ENCODE results near the gene RRAS2. TPM values are rescaled to one million over a fixed set of nuclear protein-coding genes. Genes with fewer than 3 reads are reported as not detected.

Gene RRAS2
- total RNA-seq, 1 donor from 2014 or later, result 47.1 TPM

DNA sequence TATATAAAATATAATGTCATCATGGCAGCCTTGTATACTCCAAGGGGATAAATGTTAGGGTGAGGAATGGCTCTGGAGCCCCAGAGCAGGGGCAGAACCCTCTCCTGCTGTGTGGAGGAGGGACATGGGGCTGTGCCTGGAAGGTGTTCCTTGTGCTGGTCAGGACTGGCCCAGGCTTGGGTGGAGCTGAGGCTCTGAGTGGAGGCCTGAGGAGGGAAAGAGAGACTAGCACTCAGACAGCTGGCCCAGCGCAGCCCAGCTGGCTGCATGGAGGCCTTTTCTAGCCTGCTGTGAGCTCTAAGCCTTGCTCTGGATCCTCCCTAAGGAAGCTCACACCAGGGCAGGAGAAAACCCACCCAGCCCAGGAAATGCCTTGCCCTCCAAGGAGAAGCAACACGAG lies 113.5 kb downstream of the RRAS2 start:
- no peak overlapping the region for H3K27ac ChIP-seq
- TF ChIP-seq, protein P1, sequence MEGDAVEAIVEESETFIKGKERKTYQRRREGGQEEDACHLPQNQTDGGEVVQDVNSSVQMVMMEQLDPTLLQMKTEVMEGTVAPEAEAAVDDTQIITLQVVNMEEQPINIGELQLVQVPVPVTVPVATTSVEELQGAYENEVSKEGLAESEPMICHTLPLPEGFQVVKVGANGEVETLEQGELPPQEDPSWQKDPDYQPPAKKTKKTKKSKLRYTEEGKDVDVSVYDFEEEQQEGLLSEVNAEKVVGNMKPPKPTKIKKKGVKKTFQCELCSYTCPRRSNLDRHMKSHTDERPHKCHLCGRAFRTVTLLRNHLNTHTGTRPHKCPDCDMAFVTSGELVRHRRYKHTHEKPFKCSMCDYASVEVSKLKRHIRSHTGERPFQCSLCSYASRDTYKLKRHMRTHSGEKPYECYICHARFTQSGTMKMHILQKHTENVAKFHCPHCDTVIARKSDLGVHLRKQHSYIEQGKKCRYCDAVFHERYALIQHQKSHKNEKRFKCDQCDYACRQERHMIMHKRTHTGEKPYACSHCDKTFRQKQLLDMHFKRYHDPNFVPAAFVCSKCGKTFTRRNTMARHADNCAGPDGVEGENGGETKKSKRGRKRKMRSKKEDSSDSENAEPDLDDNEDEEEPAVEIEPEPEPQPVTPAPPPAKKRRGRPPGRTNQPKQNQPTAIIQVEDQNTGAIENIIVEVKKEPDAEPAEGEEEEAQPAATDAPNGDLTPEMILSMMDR (IDR thresholded peaks at IDR 0.05), result no peak

DNA sequence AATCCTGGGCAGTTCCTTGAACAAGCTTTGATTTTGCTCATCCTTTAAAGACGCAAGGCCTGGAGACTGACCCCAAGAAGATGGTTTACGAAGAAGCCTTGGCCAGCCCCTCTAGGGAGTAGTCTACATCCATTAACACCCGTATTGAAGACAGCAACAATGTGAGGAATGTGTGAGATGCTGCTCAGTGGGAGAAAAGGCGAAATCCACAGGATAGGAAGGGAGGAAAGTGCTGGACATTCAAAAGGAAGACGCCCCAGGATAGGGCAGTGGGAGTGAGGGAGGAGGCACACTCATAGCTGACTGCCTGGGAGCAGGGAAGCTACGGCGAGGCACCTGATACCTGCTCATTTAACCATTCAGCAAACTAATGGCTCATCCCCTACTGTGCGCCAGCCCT lies 114.1 kb downstream of the RRAS2 start:
- peaks cover 5% of the 10 kb centered on the region for H3K27me3 ChIP-seq
- no peak for DNase-seq
- no peak for ATAC-seq
- no peak overlapping the region for H3K4me3 ChIP-seq
- H3K36me3 ChIP-seq, result no peaks in the 10 kb centered on the region
- TF ChIP-seq, protein P1 (IDR thresholded peaks at IDR 0.05), result no peak
- intact Hi-C loops (cut with DNase I), result loop anchor here (10.0 kb wide), 1 partner anchor 290 kb away; no protein-coding TSS in a partner anchor
- H3K9me3 ChIP-seq, result no peaks in the 10 kb centered on the region
- peaks cover 10% of the 10 kb centered on the region for H3K4me1 ChIP-seq
- no peak overlapping the region for H3K27ac ChIP-seq

More for the DNA sequence above, 113.5 kb downstream of the RRAS2 start:
- H3K4me1 ChIP-seq, result peaks cover 10% of the 10 kb centered on the region
- peaks cover 5% of the 10 kb centered on the region for H3K27me3 ChIP-seq
- intact Hi-C loops (cut with DNase I), result loop anchor here (10.0 kb wide), 1 partner anchor 291 kb away; no protein-coding TSS in a partner anchor
- no peaks in the 10 kb centered on the region for H3K36me3 ChIP-seq
- DNase-seq (no peak), ATAC-seq (no peak)
- no peak overlapping the region for H3K4me3 ChIP-seq
- H3K9me3 ChIP-seq, result no peaks in the 10 kb centered on the region

DNA sequence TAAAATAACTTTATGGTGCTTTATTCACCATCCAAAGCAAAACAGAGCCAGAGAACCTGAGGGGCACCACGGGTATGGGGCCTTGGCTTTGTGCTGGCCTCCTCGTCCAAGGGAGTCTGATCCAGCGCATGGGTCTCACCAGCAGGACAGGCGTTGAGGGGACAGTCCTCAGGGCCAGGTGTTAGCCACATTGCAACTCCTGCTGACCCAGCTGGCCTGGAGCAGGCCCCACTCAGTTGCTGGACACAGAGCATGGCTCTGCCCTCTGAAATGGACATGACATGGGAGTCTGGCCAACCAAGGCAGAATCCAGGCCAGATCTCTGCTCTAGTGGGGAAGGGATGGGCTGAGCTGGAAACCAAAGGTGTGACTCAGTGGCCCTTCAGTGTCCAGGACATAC lies 116.2 kb downstream of the RRAS2 start:
- Histone ChIP-seq H3K4me1 (no peaks in the 10 kb centered on the region), H3K27me3 (no peaks in the 10 kb centered on the region), H3K36me3 (no peaks in the 10 kb centered on the region), H3K4me3 (no peak overlapping the region), H3K9me3 (no peaks in the 10 kb centered on the region), H3K27ac (no peak overlapping the region)
- ATAC-seq, result no peak
- no peak for DNase-seq
- intact Hi-C loops (cut with DNase I), result loop anchor here (10.0 kb wide), 1 partner anchor 288 kb away; no protein-coding TSS in a partner anchor
- TF ChIP-seq, protein P1 (IDR thresholded peaks at IDR 0.05), result no peak

DNA sequence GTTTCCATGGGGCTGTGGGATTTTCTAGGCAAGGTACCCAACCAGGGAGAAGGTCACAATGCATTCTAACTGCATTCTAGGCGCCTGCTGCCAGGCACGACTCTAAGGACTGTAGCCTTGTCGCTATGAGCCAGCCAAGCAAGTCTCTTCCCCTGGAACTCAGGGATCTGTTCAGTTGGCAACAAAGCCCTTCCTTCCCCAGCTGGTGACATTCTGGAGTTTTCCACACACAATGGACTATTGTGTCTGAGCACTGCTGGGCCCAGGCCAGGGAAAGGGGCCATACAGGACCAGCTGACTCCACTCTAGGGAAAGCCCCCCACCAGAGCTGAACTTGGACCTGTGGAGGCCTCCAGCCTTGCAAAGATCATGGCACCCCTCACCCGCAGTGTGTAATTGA lies 116.8 kb downstream of the RRAS2 start:
- no peaks in the 10 kb centered on the region for H3K36me3 ChIP-seq
- no peak overlapping the region for H3K4me3 ChIP-seq
- ATAC-seq (no peak), DNase-seq (no peak)
- TF ChIP-seq, protein P1 (IDR thresholded peaks at IDR 0.05), result no peak
- H3K27me3 ChIP-seq, result no peaks in the 10 kb centered on the region
- no peaks in the 10 kb centered on the region for H3K4me1 ChIP-seq
- intact Hi-C loops (cut with DNase I), result loop anchor here (10.0 kb wide), 1 partner anchor 287 kb away; no protein-coding TSS in a partner anchor
- no peak overlapping the region for H3K27ac ChIP-seq
- no peaks in the 10 kb centered on the region for H3K9me3 ChIP-seq

DNA sequence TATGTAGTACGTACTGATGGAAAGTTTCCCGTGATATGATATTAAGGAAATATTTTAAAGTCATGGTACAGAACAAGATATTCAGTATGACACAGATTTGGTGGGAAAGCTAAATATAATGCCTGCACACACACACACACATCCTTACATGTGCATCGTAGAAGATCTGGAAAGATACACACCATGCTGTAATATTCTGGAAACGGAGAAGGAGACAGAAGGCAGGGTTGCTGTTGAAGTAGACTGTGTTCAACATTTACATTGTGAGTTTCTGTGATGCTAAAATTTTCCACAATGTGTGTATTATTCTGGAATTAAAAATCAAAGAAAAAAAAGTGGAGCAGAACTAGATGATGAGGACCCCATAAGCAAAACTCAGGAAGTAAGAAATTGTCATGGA lies 118.0 kb downstream of the RRAS2 start:
- DNase-seq (no peak), ATAC-seq (no peak)
- no peaks in the 10 kb centered on the region for H3K36me3 ChIP-seq
- no peaks in the 10 kb centered on the region for H3K9me3 ChIP-seq
- no peak overlapping the region for H3K4me3 ChIP-seq
- H3K27me3 ChIP-seq, result no peaks in the 10 kb centered on the region
- TF ChIP-seq, protein P1 (IDR thresholded peaks at IDR 0.05), result no peak
- no peaks in the 10 kb centered on the region for H3K4me1 ChIP-seq
- no peak overlapping the region for H3K27ac ChIP-seq
- intact Hi-C loops (cut with DNase I), result loop anchor here (10.0 kb wide), 1 partner anchor 286 kb away; no protein-coding TSS in a partner anchor

DNA sequence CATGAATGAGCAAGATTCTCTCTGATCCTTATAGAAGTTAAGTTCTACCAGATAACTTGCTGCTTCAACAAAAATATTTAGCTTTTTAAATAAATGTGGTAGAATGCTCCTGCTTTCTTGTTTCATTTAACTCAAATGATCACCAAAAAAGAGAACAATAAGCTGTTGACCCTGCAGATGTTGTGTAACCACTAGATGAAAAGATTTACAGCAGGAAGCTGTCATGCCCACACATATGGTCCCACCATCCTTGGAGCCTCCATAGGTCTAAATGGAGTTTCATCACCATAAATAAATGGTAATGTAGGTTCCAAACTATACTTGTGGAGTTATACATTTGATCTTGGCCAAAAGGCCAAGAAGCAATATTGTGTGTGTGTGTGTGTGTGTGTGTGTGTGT lies 118.8 kb downstream of the RRAS2 start:
- TF ChIP-seq, protein P1 (IDR thresholded peaks at IDR 0.05), result no peak
- Histone ChIP-seq H3K4me1 (no peaks in the 10 kb centered on the region), H3K27ac (no peak overlapping the region), H3K9me3 (no peaks in the 10 kb centered on the region), H3K36me3 (no peaks in the 10 kb centered on the region), H3K4me3 (no peak overlapping the region), H3K27me3 (no peaks in the 10 kb centered on the region)
- DNase-seq (no peak), ATAC-seq (no peak)
- intact Hi-C loops (cut with DNase I), result loop anchor here (10.0 kb wide), 1 partner anchor 285 kb away; no protein-coding TSS in a partner anchor

Measured in upper lobe of right lung (tissue), 1 donor.